Endodermal cell (in vitro differentiated cells): ENCODE data around the gene INHA. TPM values are rescaled to one million over a fixed set of nuclear protein-coding genes. Genes with fewer than 3 reads are reported as not detected.

Experiments
- DNase-seq: peaks from one replicate; pipeline ENCODE4 v3.0.0-alpha.2; 2017
- H3K27ac ChIP-seq: 2 replicates; pipeline ENCODE4 v1.5.1; 2013; ENCODE audit warnings: mild to moderate bottlenecking, low read depth, low read length, moderate library complexity
- H3K27me3 ChIP-seq: 2 replicates; pipeline ENCODE4 v1.6.1; 2013; ENCODE audit warnings: mild to moderate bottlenecking, low read length, moderate library complexity; ENCODE audit not compliant: insufficient read depth, control insufficient read depth, poor library complexity, severe bottlenecking
- H3K36me3 ChIP-seq: 2 replicates; pipeline ENCODE4 v1.7.0; 2013; ENCODE audit warnings: mild to moderate bottlenecking, low read length, moderate library complexity; ENCODE audit not compliant: control insufficient read depth, insufficient read depth
- H3K4me1 ChIP-seq: one replicate; pipeline ENCODE4 v1.7.0; 2013; ENCODE audit warnings: low read length; ENCODE audit not compliant: control insufficient read depth, insufficient read depth
- H3K4me3 ChIP-seq: 2 replicates; pipeline ENCODE4 v1.5.1; 2013; ENCODE audit warnings: mild to moderate bottlenecking, low read length, moderate library complexity
- H3K9ac ChIP-seq: 2 replicates; pipeline ENCODE4 v1.6.1; 2013; ENCODE audit warnings: mild to moderate bottlenecking, low read length, moderate library complexity; ENCODE audit not compliant: poor library complexity, severe bottlenecking; ENCODE audit errors: extremely low read depth
- H3K9me3 ChIP-seq: 2 replicates; pipeline ENCODE4 v1.6.1; 2013; ENCODE audit warnings: mild to moderate bottlenecking, low read length, moderate library complexity; ENCODE audit not compliant: control insufficient read depth
- H3K27ac Mint-ChIP-seq: 2 replicates; pipeline ENCODE4 v1.8.0; 2020; ENCODE audit warnings: mixed read lengths
- H3K27me3 Mint-ChIP-seq: 2 replicates; pipeline ENCODE4 v1.8.0; 2021; ENCODE audit warnings: mild to moderate bottlenecking, mixed read lengths; ENCODE audit not compliant: insufficient read depth
- H3K36me3 Mint-ChIP-seq: 2 replicates; pipeline ENCODE4 v1.8.0; 2020; ENCODE audit warnings: low read depth, mixed read lengths
- H3K4me1 Mint-ChIP-seq: 2 replicates; pipeline ENCODE4 v1.8.0; 2020; ENCODE audit warnings: mixed read lengths
- H3K4me3 Mint-ChIP-seq: 2 replicates; pipeline ENCODE4 v1.8.0; 2020; ENCODE audit warnings: mild to moderate bottlenecking, moderate library complexity, mixed read lengths
- H3K9me3 Mint-ChIP-seq: 2 replicates; pipeline ENCODE4 v1.8.0; 2020; ENCODE audit warnings: mild to moderate bottlenecking, mixed read lengths
- CTCF ChIP-seq: fragments of 200-600 bp; sonication (generic); conservative IDR thresholded peaks from 2 replicates; pipeline ENCODE4 v1.5.0; 2021; ENCODE audit warnings: antibody characterized with exemption, mild to moderate bottlenecking
- WGBS, 2 experiments: methylation state at CpG; one replicate each; pipeline versions ENCODE4 v1.1.5 to v1.1.7; 2013; ENCODE audit warnings: missing lambda C conversion rate in 2 of 2, mixed read lengths in 1 of 2; ENCODE audit not compliant: insufficient coverage in 1 of 2, insufficient read length in 1 of 2; 5-methylcytosine and 5-hydroxymethylcytosine counted together
- total RNA-seq, 2 donors: library from RNA; stranded (reverse); fragmentation: NEBNext Ultra II Directional in 1 of 2; extraction: Animal tissue kit (Norgen Biotek cat#: 25700) in 1 of 2; gene quantifications; 2 replicates in 1 of 2; 3 replicates in 1 of 2; pipeline ENCODE4 v1.2.1, GENCODE V29; 2021

Gene INHA
- total RNA-seq, 2 donors from 2014 or later: 0.48 to 1.5 TPM

GRCh38 chr2:219565130-219566080, 6.7 kb upstream of the INHA start:
- peak; percentile 87 for DNase-seq
- Mint-ChIP-seq H3K4me1 (peaks cover 48% of the 10 kb centered on the region), H3K27ac (peak overlapping the region; percentile 92)

GRCh38 chr2:219566640-219567039, 5.5 kb upstream of the INHA start:
- 83 to 94% methylated on average over 10 to 11 of the region's 11 CpGs for WGBS, 2 experiments
- Mint-ChIP-seq H3K27me3 (peaks cover 2% of the 10 kb centered on the region), H3K27ac (no peak overlapping the region), H3K36me3 (peaks cover 67% of the 10 kb centered on the region), H3K4me3 (no peak overlapping the region), H3K9me3 (no peaks in the 10 kb centered on the region), H3K4me1 (peaks cover 37% of the 10 kb centered on the region)
- Histone ChIP-seq H3K27me3 (no peaks in the 10 kb centered on the region), H3K9me3 (no peaks in the 10 kb centered on the region), H3K9ac (no peak overlapping the region), H3K4me3 (no peak overlapping the region), H3K27ac (no peak overlapping the region), H3K36me3 (peaks cover 13% of the 10 kb centered on the region), H3K4me1 (no peaks in the 10 kb centered on the region)
- DNase-seq: no peak
- no peak for TF ChIP-seq CTCF

More at GRCh38 chr2:219565130-219566080, 6.7 kb upstream of the INHA start:
- H3K36me3 Mint-ChIP-seq: peaks cover 69% of the 10 kb centered on the region
- H3K27me3 Mint-ChIP-seq: peaks cover 2% of the 10 kb centered on the region
- H3K9me3 Mint-ChIP-seq: no peaks in the 10 kb centered on the region
- H3K4me3 Mint-ChIP-seq: peak overlapping the region; percentile 10
- Histone ChIP-seq H3K4me1 (peaks cover 3% of the 10 kb centered on the region), H3K27ac (no peak overlapping the region), H3K4me3 (no peak overlapping the region), H3K36me3 (peaks cover 13% of the 10 kb centered on the region), H3K9ac (no peak overlapping the region), H3K9me3 (no peaks in the 10 kb centered on the region), H3K27me3 (no peaks in the 10 kb centered on the region)
- TF ChIP-seq CTCF: no peak
- WGBS, 2 experiments: 72 to 79% methylated on average over 17 to 21 of the region's 21 CpGs

- Mint-ChIP-seq H3K9me3 (no peaks in the 10 kb centered on the region), H3K27ac (no peak overlapping the region), H3K4me1 (peaks cover 36% of the 10 kb centered on the region), H3K27me3 (peaks cover 2% of the 10 kb centered on the region), H3K4me3 (no peak overlapping the region), H3K36me3 (peaks cover 65% of the 10 kb centered on the region)
- Histone ChIP-seq H3K36me3 (peaks cover 13% of the 10 kb centered on the region), H3K9me3 (no peaks in the 10 kb centered on the region), H3K4me3 (no peak overlapping the region), H3K9ac (no peak overlapping the region), H3K27ac (no peak overlapping the region), H3K4me1 (no peaks in the 10 kb centered on the region), H3K27me3 (no peaks in the 10 kb centered on the region)
- no peak for TF ChIP-seq CTCF
- WGBS, 2 experiments: 91 to 92% methylated on average over 16 to 18 of the region's 18 CpGs
- no peak for DNase-seq
These were observed 5.0 kb upstream of the INHA start for GRCh38 chr2:219567131-219567530.
